ENCODE results near the gene ITPR2.

The ITPR2 gene

GRCh38 chr12:26807292-26807691, 25.7 kb downstream of the ITPR2 start:
- POLR2A ChIA-PET, result no interaction called here
- CTCF ChIA-PET, result interaction anchor here (1.0 to 3.0 kb wide), 2 partner anchors 9 kb away, joined by 3 to 12 read pairs; no protein-coding TSS in a partner anchor
- no peak for DNase-seq (ENCODE audit: extremely low spot score)
- TF ChIP-seq CTCF (IDR thresholded peaks at IDR 0.05; ENCODE audit: control extremely low read depth, extremely low read depth, low read depth, missing control alignments), result no peak

GRCh38 chr12:26806556-26806955, 26.4 kb downstream of the ITPR2 start:
- no peak for TF ChIP-seq CTCF (IDR thresholded peaks at IDR 0.05; ENCODE audit: control extremely low read depth, extremely low read depth, low read depth, missing control alignments)
- no peak for DNase-seq (ENCODE audit: extremely low spot score)
- ChIA-PET POLR2A (no interaction called here), CTCF (interaction anchor here (1.1 to 2.9 kb wide), 4 partner anchors 12 to 41 kb away, joined by 3 to 10 read pairs (median 4); partner anchors contain the start of gene ITPR2)

DNA sequence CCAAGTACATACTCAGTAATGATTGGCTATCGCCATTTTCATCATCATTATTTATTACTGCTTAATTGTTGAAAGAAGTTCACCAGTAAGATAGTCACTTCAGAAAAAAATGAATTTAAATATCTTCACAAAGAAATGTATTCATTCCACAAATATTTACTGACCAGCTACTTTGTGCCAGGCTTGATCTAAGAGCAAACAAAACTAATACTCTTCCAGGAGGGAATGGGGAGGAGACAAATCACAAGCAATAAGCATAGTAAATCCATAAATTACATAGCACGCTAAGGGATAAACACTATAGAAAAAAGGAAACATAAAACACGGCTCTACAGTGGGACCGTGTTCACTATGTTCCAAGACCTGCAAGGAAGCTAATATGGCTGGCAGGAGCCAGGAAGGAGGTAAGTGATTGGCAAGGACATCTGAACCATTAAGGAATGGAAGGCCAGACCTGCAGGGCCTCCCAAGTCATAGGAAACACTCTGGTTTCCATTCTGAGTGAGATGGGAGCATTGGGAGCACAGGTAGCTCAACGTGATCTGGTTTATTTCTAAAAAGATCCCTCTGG, 27.5 kb downstream of the ITPR2 start:
- CTCF ChIA-PET, result interaction anchor here (1.0 to 2.9 kb wide), 6 partner anchors 11 to 42 kb away, joined by 3 to 10 read pairs (median 4); partner anchors contain the start of gene ITPR2

GRCh38 chr12:26803552-26803951, 29.4 kb downstream of the ITPR2 start:
- DNase-seq (ENCODE audit: extremely low spot score), result no peak
- TF ChIP-seq CTCF (IDR thresholded peaks at IDR 0.05; ENCODE audit: control extremely low read depth, extremely low read depth, low read depth, missing control alignments), result no peak
- ChIA-PET CTCF (interaction anchor here (0.9 to 2.9 kb wide), 3 partner anchors 13 to 30 kb away, joined by 3 to 10 read pairs (median 5); partner anchors contain the start of gene ITPR2), POLR2A (no interaction called here)

More for the DNA sequence above, 27.5 kb downstream of the ITPR2 start:
- no peak for DNase-seq (ENCODE audit: extremely low spot score)
- TF ChIP-seq CTCF (IDR thresholded peaks at IDR 0.05; ENCODE audit: control extremely low read depth, extremely low read depth, low read depth, missing control alignments), result no peak
- POLR2A ChIA-PET, result interaction anchor here (1.0 kb wide), 1 partner anchor 12 kb away, joined by 3 read pairs; no protein-coding TSS in a partner anchor

DNA sequence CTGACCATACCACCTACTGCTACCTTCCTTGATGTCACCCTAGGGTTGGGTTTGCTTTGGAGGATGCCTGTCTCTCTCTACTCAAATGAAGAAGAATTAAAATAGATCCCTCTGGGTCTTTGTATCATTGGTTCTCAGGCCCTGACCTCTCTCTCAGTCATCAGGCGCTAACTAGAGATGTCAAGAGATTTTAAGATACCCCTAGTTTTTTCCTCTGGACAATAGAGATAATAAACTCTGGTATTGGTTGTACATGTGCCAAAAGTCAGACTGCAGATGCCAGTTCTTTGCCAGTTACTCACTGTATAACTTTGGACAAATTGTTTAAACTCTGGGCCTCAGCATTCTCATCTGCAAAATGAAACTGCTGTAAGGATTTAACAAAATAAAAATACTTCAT, 31.5 kb downstream of the ITPR2 start:
- no peak for DNase-seq (ENCODE audit: extremely low spot score)
- ChIA-PET POLR2A (no interaction called here), CTCF (interaction anchor here (1.1 to 1.9 kb wide), 3 partner anchors 22 to 83 kb away, joined by 3 to 6 read pairs (median 4); no protein-coding TSS in a partner anchor)
- TF ChIP-seq CTCF (IDR thresholded peaks at IDR 0.05; ENCODE audit: control extremely low read depth, extremely low read depth, low read depth, missing control alignments), result no peak

- POLR2A ChIA-PET, result no interaction called here
- DNase-seq (ENCODE audit: extremely low spot score), result no peak
- CTCF ChIA-PET, result interaction anchor here (0.8 to 1.9 kb wide), 3 partner anchors 9 to 84 kb away, joined by 3 to 6 read pairs (median 5); partner anchors contain the start of gene ITPR2
- no peak for TF ChIP-seq CTCF (IDR thresholded peaks at IDR 0.05; ENCODE audit: control extremely low read depth, extremely low read depth, low read depth, missing control alignments)
Observed at GRCh38 chr12:26800858-26801257, 32.1 kb downstream of the ITPR2 start.

All from GM10248 (cell line).